Left ventricle myocardium superior (tissue), 1 donor: ENCODE data around the gene MORF4L1. TPM values are rescaled to one million over a fixed set of nuclear protein-coding genes. Genes with fewer than 3 reads are reported as not detected.
"Not testable (repeated sequence)": the region's sequence is repeated elsewhere in the genome, so short reads cannot be mapped to it uniquely, and the experiment has no call there.

Source experiments
- ATAC-seq: fragments of 200-7000 bp; cut with Tn5 transposase; one replicate; pipeline ENCODE4 v1.9.1; 2020; ENCODE audit warnings: mild to moderate bottlenecking, moderate library complexity
- DNase-seq: peaks from one replicate; pipeline ENCODE4 v3.0.0-alpha.2; 2020
- intact Hi-C: fragments of 100-400 bp; cut with micrococcal nuclease; formaldehyde crosslinking; loops from one replicate; pipeline ENCODE4 v1.11.0; 2022
- long read RNA-seq: library from polyadenylated mRNA; unstranded; transcript quantifications from one replicate; pipeline ENCODE4 v2.0.0, GENCODE V29; 2021
- total RNA-seq: library from RNA; stranded (reverse); fragmentation: NEBNext Ultra II Directional; extraction: Animal tissue kit (Norgen Biotek cat#: 25700); gene quantifications from one replicate; pipeline ENCODE4 v1.2.1, GENCODE V29; 2021
- donor health status: DM: no; HTN: yes; CAD: no; lungs with severe emphysema.

Gene MORF4L1
- 343 TPM for total RNA-seq
- long read RNA-seq, transcript MORF4L1-203 (12 exons, 1,880 nt) = major isoform, 211 of 250 reads
- long read RNA-seq, transcript MORF4L1-201 (13 exons, 2,359 nt) = minor isoform, 5 of 250 reads
- long read RNA-seq, partial matches to known transcripts = 17 of 250 reads
- long read RNA-seq, other reads (novel, unspliced or antisense) = 16 of 250 reads

- ATAC-seq (peak; percentile 94), DNase-seq (peak; percentile 99)
- intact Hi-C loops = no loop called here
Observed at GRCh38 chr15:78872155-78872971, at the start of gene MORF4L1. Gene MORF4L1, plus strand, starts transcription at chr15:78872890. Its CDS starts 128 bp downstream, at chr15:78873018.

GRCh38 chr15:78828920-78829319, 43.8 kb upstream of the MORF4L1 start:
- peak; percentile 57 for ATAC-seq
- intact Hi-C loops = no loop called here
- DNase-seq = no peak

GRCh38 chr15:78830514-78831228, 42.0 kb upstream of the MORF4L1 start:
- peak; percentile 14 for ATAC-seq
- DNase-seq = no peak
- intact Hi-C loops = no loop called here

GRCh38 chr15:78831229-78832207, 41.2 kb upstream of the MORF4L1 start:
- no peak for ATAC-seq
- intact Hi-C loops = no loop called here
- DNase-seq = no peak

GRCh38 chr15:78836333-78836732, 36.4 kb upstream of the MORF4L1 start:
- intact Hi-C loops = no loop called here
- no peak for ATAC-seq
- DNase-seq = no peak

GRCh38 chr15:78837131-78837530, 35.6 kb upstream of the MORF4L1 start:
- no peak for DNase-seq
- intact Hi-C loops = no loop called here

GRCh38 chr15:78837543-78837942, 35.1 kb upstream of the MORF4L1 start:
- intact Hi-C loops = no loop called here
- ATAC-seq (no peak), DNase-seq (no peak)

More at GRCh38 chr15:78837131-78837530, 35.6 kb upstream of the MORF4L1 start:
- ATAC-seq = no peak

GRCh38 chr15:78838489-78838888, 34.2 kb upstream of the MORF4L1 start:
- intact Hi-C loops = no loop called here
- ATAC-seq (no peak), DNase-seq (no peak)

GRCh38 chr15:78839151-78839550, 33.5 kb upstream of the MORF4L1 start:
- DNase-seq, ATAC-seq, intact Hi-C loops: not testable (repeated sequence)

- DNase-seq (no peak), ATAC-seq (no peak)
- intact Hi-C loops = no loop called here
Observed at GRCh38 chr15:78840661-78841375, 31.9 kb upstream of the MORF4L1 start.

- ATAC-seq (no peak), DNase-seq (no peak)
- intact Hi-C loops = no loop called here
Observed at GRCh38 chr15:78841376-78841706, 31.3 kb upstream of the MORF4L1 start.

- no peak for DNase-seq
- ATAC-seq = no peak
- intact Hi-C loops = loop anchor here (2.0 kb wide), 1 partner anchor 45 kb away; no protein-coding TSS in a partner anchor
Observed at GRCh38 chr15:78841891-78842290, 30.8 kb upstream of the MORF4L1 start.

- no peak for DNase-seq
- intact Hi-C loops = loop anchor here (2.0 kb wide), 1 partner anchor 44 kb away; no protein-coding TSS in a partner anchor
- ATAC-seq = no peak
Observed at GRCh38 chr15:78842519-78842918, 30.2 kb upstream of the MORF4L1 start.

GRCh38 chr15:78846906-78847305, 25.8 kb upstream of the MORF4L1 start:
- ATAC-seq, intact Hi-C loops, DNase-seq: not testable (repeated sequence)

GRCh38 chr15:78847387-78847906, 25.2 kb upstream of the MORF4L1 start:
- ATAC-seq, DNase-seq, intact Hi-C loops: not testable (repeated sequence)

GRCh38 chr15:78850352-78850751, 22.3 kb upstream of the MORF4L1 start:
- intact Hi-C loops = no loop called here
- ATAC-seq (no peak), DNase-seq (no peak)

GRCh38 chr15:78850941-78851755, 21.5 kb upstream of the MORF4L1 start:
- no peak for DNase-seq
- intact Hi-C loops = no loop called here
- no peak for ATAC-seq
